ENCODE results near the gene TMEM181.
A peak's percentile ranks its signal among the peaks of the same experiment; 100 is the strongest.
"Not testable (repeated sequence)": the region's sequence is repeated elsewhere in the genome, so short reads cannot be mapped to it uniquely, and the experiment has no call there.

Gene TMEM181

DNA sequence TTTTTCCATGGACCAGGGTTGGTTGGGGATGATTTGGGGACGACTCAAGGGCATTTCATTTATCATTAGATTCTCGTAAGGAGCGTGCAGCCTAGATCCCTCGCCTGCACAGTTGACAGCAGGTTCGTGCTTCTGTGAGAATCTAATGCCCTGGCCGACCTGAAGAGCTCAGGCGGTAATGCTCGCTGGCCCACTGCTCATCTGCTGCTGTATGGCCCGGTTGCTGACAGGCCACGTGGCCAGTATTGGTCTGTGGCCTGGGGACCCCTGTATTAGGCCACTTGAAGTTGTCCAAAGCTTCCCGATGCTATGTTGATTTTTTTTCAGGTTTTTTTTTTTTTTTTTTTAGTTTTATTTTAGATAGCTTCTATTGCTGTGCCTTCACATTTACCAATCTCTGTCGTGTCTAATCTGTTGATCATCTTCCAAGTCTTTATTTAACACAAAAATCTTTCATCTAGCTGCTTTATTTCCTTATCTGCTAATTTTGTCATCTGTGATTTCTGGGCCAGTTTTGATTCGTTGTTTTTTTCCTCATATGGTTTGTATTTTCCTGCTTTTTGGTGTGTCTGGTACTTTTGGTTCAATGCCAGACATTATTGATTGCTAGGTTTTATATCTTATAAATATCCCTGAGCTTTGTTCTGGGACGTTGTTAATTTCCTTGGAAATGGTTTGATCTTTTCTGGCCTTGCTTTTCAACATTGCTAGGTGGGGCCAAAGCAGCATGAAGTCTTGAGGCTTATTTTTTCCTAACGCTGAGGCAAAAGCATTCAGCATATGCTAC lies 43.6 kb downstream of the TMEM181 start:
- no peak overlapping the region for H3K4me2 ChIP-seq (ENCODE audit: low read depth, low read length)
- H4K20me1 ChIP-seq (ENCODE audit: insufficient read depth, low read length) = no peaks in the 10 kb centered on the region
- no peak overlapping the region for H3K4me3 ChIP-seq (ENCODE audit: low read length)
- DNase-seq = no peak
- H3K27me3 ChIP-seq (replicated peaks; ENCODE audit: insufficient read depth, low read length) = no peaks in the 10 kb centered on the region
- no peaks in the 10 kb centered on the region for H3K79me2 ChIP-seq (ENCODE audit: low read length)
- no peaks in the 10 kb centered on the region for H3K36me3 ChIP-seq (replicated peaks; ENCODE audit: insufficient read depth, low read length)
- no peaks in the 10 kb centered on the region for H3K4me1 ChIP-seq (ENCODE audit: low read length)
- no peaks in the 10 kb centered on the region for H3F3A ChIP-seq (ENCODE audit: insufficient read depth, low read length)
- TF ChIP-seq EZH2 (optimal IDR thresholded peaks at IDR 0.05; ENCODE audit: low read depth, low read length) = no peak
- TF ChIP-seq, protein P1, sequence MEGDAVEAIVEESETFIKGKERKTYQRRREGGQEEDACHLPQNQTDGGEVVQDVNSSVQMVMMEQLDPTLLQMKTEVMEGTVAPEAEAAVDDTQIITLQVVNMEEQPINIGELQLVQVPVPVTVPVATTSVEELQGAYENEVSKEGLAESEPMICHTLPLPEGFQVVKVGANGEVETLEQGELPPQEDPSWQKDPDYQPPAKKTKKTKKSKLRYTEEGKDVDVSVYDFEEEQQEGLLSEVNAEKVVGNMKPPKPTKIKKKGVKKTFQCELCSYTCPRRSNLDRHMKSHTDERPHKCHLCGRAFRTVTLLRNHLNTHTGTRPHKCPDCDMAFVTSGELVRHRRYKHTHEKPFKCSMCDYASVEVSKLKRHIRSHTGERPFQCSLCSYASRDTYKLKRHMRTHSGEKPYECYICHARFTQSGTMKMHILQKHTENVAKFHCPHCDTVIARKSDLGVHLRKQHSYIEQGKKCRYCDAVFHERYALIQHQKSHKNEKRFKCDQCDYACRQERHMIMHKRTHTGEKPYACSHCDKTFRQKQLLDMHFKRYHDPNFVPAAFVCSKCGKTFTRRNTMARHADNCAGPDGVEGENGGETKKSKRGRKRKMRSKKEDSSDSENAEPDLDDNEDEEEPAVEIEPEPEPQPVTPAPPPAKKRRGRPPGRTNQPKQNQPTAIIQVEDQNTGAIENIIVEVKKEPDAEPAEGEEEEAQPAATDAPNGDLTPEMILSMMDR (IDR thresholded peaks at IDR 0.05; ENCODE audit: low read length) = no peak
- no peak for TF ChIP-seq EZH2phosphoT487 (IDR thresholded peaks at IDR 0.05; ENCODE audit: low read length)
- H3K27ac ChIP-seq (ENCODE audit: low read length) = no peak overlapping the region
- no peaks in the 10 kb centered on the region for H3K9me3 ChIP-seq (replicated peaks; ENCODE audit: insufficient read depth, low read length)
- H3K9me2 ChIP-seq (replicated peaks; ENCODE audit: insufficient read depth, low read length) = no peaks in the 10 kb centered on the region
- H3K9ac ChIP-seq (ENCODE audit: low read length) = no peak overlapping the region
- H2AFZ ChIP-seq (ENCODE audit: low read length) = no peak overlapping the region

DNA sequence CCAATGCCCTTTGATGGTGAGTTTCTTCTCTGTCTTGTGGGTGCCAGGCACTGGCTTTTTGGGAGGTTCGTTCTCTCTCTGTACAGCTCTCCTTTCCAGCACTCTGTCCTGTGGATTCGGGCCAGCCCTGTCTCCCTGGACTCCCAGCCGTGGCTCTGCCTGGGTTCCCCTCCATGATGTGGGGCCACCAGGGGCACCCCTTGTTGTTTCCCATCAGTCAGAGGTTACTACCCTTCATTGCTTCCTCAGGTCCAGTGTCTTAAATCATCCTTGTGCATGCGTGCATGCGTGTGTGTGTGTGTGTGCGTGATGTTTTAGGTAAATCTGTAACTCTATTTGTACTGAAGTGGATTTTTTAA lies 44.1 kb downstream of the TMEM181 start:
- Histone ChIP-seq H3K27ac (ENCODE audit: low read length) (no peak overlapping the region), H3K9ac (ENCODE audit: low read length) (no peak overlapping the region), H3K4me3 (ENCODE audit: low read length) (no peak overlapping the region), H2AFZ (ENCODE audit: low read length) (no peak overlapping the region), H3F3A (ENCODE audit: insufficient read depth, low read length) (no peaks in the 10 kb centered on the region), H4K20me1 (ENCODE audit: insufficient read depth, low read length) (no peaks in the 10 kb centered on the region), H3K9me2 (replicated peaks; ENCODE audit: insufficient read depth, low read length) (no peaks in the 10 kb centered on the region), H3K79me2 (ENCODE audit: low read length) (no peaks in the 10 kb centered on the region), H3K4me2 (ENCODE audit: low read depth, low read length) (no peak overlapping the region), H3K9me3 (replicated peaks; ENCODE audit: insufficient read depth, low read length) (no peaks in the 10 kb centered on the region), H3K27me3 (replicated peaks; ENCODE audit: insufficient read depth, low read length) (no peaks in the 10 kb centered on the region), H3K4me1 (ENCODE audit: low read length) (no peaks in the 10 kb centered on the region), H3K36me3 (replicated peaks; ENCODE audit: insufficient read depth, low read length) (no peaks in the 10 kb centered on the region)
- TF ChIP-seq EZH2phosphoT487 (IDR thresholded peaks at IDR 0.05; ENCODE audit: low read length) = no peak
- no peak for TF ChIP-seq EZH2 (optimal IDR thresholded peaks at IDR 0.05; ENCODE audit: low read depth, low read length)
- TF ChIP-seq, protein P1 (IDR thresholded peaks at IDR 0.05; ENCODE audit: low read length) = no peak
- DNase-seq = no peak

DNA sequence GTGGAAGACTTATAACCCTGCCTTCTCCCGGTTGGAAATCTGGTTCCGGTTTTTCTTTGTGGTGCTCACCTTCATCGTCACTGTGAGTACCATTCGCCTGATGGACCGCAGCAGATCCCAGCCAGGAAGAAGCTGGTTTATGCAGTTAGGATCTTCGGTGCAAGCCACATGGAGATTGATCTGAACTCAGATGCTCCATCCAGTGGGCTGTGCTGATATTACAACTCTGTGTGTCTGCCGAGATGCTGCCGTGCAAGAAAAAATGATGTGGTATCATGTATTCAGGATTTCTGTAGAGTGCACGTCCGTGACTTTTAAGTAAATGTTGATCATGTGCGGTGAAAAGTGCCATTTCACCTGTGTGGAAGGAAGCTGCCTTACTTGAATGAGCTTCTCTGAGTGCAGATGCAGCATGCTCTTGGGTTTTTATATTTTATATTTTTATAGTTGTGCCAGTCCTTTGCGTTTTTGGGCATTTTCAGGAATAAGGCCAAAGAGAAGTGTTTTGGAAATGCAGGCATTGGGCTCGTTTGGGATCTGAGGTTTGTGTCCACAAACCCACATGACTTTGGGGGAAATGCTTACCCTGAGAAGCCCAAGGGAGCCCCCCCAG lies 45.5 kb downstream of the TMEM181 start:
- no peaks in the 10 kb centered on the region for H3K36me3 ChIP-seq (replicated peaks; ENCODE audit: insufficient read depth, low read length)

DNA sequence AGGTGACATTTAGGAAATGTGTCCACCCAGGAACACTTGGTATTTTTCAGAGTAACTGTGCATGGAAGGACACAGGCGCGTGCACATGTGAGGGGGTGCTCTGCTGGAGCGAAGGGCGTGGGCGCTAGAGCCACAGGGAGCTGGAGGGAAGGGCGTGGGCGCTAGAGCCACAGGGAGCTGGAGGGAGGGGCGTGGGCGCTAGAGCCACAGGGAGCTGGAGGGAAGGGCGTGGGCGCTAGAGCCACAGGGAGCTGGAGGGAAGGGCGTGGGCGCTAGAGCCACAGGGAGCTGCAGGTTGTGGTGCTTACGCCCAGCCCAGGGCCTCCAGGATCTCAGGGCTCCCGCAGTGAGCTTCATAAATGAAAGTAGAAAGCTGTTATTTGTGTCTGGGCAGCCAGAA lies 46.1 kb downstream of the TMEM181 start:
- H3K4me2 ChIP-seq (ENCODE audit: low read depth, low read length); H3F3A ChIP-seq (ENCODE audit: insufficient read depth, low read length); H2AFZ ChIP-seq (ENCODE audit: low read length); H3K4me1 ChIP-seq (ENCODE audit: low read length); H3K36me3 ChIP-seq (replicated peaks; ENCODE audit: insufficient read depth, low read length); H3K27ac ChIP-seq (ENCODE audit: low read length); H3K4me3 ChIP-seq (ENCODE audit: low read length); H3K9me3 ChIP-seq (replicated peaks; ENCODE audit: insufficient read depth, low read length); H3K9ac ChIP-seq (ENCODE audit: low read length); H3K79me2 ChIP-seq (ENCODE audit: low read length); H4K20me1 ChIP-seq (ENCODE audit: insufficient read depth, low read length); H3K27me3 ChIP-seq (replicated peaks; ENCODE audit: insufficient read depth, low read length); H3K9me2 ChIP-seq (replicated peaks; ENCODE audit: insufficient read depth, low read length); DNase-seq: not testable (repeated sequence)

More for the DNA sequence above, 45.5 kb downstream of the TMEM181 start:
- H3F3A ChIP-seq (ENCODE audit: insufficient read depth, low read length) = no peaks in the 10 kb centered on the region
- H3K27me3 ChIP-seq (replicated peaks; ENCODE audit: insufficient read depth, low read length) = no peaks in the 10 kb centered on the region
- no peak overlapping the region for H3K9ac ChIP-seq (ENCODE audit: low read length)
- peak; percentile 7 for DNase-seq
- no peaks in the 10 kb centered on the region for H3K4me1 ChIP-seq (ENCODE audit: low read length)
- no peaks in the 10 kb centered on the region for H3K9me2 ChIP-seq (replicated peaks; ENCODE audit: insufficient read depth, low read length)
- H3K4me2 ChIP-seq (ENCODE audit: low read depth, low read length) = no peak overlapping the region
- TF ChIP-seq EZH2 (optimal IDR thresholded peaks at IDR 0.05; ENCODE audit: low read depth, low read length) = no peak
- no peak for TF ChIP-seq EZH2phosphoT487 (IDR thresholded peaks at IDR 0.05; ENCODE audit: low read length)
- TF ChIP-seq, protein P1 (IDR thresholded peaks at IDR 0.05; ENCODE audit: low read length) = peak; percentile 38
- no peaks in the 10 kb centered on the region for H3K9me3 ChIP-seq (replicated peaks; ENCODE audit: insufficient read depth, low read length)
- no peaks in the 10 kb centered on the region for H3K79me2 ChIP-seq (ENCODE audit: low read length)
- no peak overlapping the region for H2AFZ ChIP-seq (ENCODE audit: low read length)
- no peaks in the 10 kb centered on the region for H4K20me1 ChIP-seq (ENCODE audit: insufficient read depth, low read length)
- H3K27ac ChIP-seq (ENCODE audit: low read length) = no peak overlapping the region
- no peak overlapping the region for H3K4me3 ChIP-seq (ENCODE audit: low read length)

All from MM.1S (cell line).